ENCODE results near the gene SNX10.

Gene SNX10

GRCh38 chr7:26375726-26376174, 84.1 kb downstream of the SNX10 start:
- no peak overlapping the region for H3K27ac ChIP-seq (ENCODE audit: low read length)
- H3K27me3 ChIP-seq (ENCODE audit: insufficient read depth, low read length) = peaks cover 20% of the 10 kb centered on the region
- H3K9ac ChIP-seq (ENCODE audit: low read depth, low read length) = peak overlapping the region; percentile 78; the same call in 1 of the 2 replicates

DNA sequence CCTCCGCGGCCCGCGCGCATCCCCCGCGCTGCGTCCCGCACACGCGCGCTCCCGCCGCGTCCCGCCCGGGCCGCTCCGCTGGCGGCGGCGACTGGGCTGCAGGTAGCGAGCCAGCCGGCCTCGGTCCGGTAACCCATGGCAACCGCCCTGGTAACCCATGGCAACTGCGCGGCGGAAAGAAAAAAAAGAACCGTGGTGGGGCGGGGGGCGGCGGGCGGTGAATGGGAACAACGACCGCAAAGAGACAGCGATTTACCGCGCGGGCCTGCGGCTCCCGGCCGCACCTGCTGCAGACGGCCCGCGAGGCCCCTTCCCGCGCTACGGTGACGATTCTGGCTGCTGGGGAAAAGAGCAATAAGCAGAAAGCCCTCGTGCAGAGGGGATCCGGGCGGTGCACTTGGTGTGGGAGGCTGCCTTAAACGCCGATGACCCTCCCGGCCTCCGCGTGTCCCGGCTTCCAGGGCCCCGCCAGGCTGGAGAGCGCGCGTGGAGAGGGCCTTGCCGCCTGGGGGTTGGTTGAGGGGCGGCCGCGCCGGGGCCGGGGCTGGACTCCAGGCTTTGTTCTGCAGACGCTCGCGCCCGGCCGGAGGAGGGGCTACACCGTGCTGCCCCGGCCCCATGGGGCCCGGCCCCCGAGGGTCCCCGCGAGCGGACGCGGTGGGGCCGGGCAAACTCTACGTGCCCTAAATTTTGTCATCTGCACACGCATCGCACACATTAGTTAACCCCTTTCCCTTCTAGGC, 84.7 kb downstream of the SNX10 start:
- Histone ChIP-seq H3K4me1 (ENCODE audit: insufficient read depth, low read length) (peaks cover 19% of the 10 kb centered on the region; the same call in 1 of the 2 replicates), H3K27ac (ENCODE audit: low read length) (peak overlapping the region; percentile 62), H3K4me3 (ENCODE audit: low read length) (peak overlapping the region; percentile 81)

More at GRCh38 chr7:26375726-26376174, 84.1 kb downstream of the SNX10 start:
- peak overlapping the region; percentile 81 for H3K4me3 ChIP-seq (ENCODE audit: low read length)
- H3K9me3 ChIP-seq (ENCODE audit: insufficient read depth, low read depth, low read length) = no peaks in the 10 kb centered on the region
- no peaks in the 10 kb centered on the region for H3K36me3 ChIP-seq (ENCODE audit: insufficient read depth, low read depth, low read length)
- peaks cover 19% of the 10 kb centered on the region; the same call in 1 of the 2 replicates for H3K4me1 ChIP-seq (ENCODE audit: insufficient read depth, low read length)

GRCh38 chr7:26378016-26378415, 86.4 kb downstream of the SNX10 start:
- H3K9ac ChIP-seq (ENCODE audit: low read depth, low read length) = no peak overlapping the region
- H3K36me3 ChIP-seq (ENCODE audit: insufficient read depth, low read depth, low read length) = no peaks in the 10 kb centered on the region
- H3K9me3 ChIP-seq (ENCODE audit: insufficient read depth, low read depth, low read length) = no peaks in the 10 kb centered on the region
- no peak overlapping the region for H3K4me3 ChIP-seq (ENCODE audit: low read length)
- H3K27ac ChIP-seq (ENCODE audit: low read length) = no peak overlapping the region
- H3K4me1 ChIP-seq (ENCODE audit: insufficient read depth, low read length) = peaks cover 19% of the 10 kb centered on the region; the same call in 1 of the 2 replicates
- peaks cover 20% of the 10 kb centered on the region for H3K27me3 ChIP-seq (ENCODE audit: insufficient read depth, low read length)

More for the DNA sequence above, 84.7 kb downstream of the SNX10 start:
- peak overlapping the region; percentile 82; the same call in 1 of the 2 replicates for H3K9ac ChIP-seq (ENCODE audit: low read depth, low read length)
- no peaks in the 10 kb centered on the region for H3K36me3 ChIP-seq (ENCODE audit: insufficient read depth, low read depth, low read length)
- peaks cover 20% of the 10 kb centered on the region for H3K27me3 ChIP-seq (ENCODE audit: insufficient read depth, low read length)
- no peaks in the 10 kb centered on the region for H3K9me3 ChIP-seq (ENCODE audit: insufficient read depth, low read depth, low read length)

DNA sequence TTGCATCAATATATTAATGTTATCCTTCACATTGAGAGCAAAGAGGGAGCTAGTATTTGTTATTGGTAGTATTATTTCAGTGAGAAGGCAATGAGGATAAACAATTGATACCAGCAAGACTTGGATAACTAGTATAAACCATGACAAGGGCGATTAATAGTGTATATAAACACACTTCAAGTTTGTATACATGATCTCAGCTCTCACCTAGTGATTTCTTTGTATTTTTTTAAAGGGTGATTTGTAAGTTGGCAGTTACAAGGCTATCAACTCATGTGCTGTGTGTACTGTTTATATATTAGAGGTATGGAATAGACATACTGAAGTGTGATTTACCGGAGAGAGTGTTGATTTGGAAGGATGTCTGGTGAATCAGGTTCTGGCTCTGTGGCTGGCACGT, 88.0 kb downstream of the SNX10 start:
- Histone ChIP-seq H3K27me3 (ENCODE audit: insufficient read depth, low read length) (peaks cover 20% of the 10 kb centered on the region), H3K9ac (ENCODE audit: low read depth, low read length) (no peak overlapping the region), H3K9me3 (ENCODE audit: insufficient read depth, low read depth, low read length) (no peaks in the 10 kb centered on the region), H3K4me1 (ENCODE audit: insufficient read depth, low read length) (peaks cover 12% of the 10 kb centered on the region; the same call in 1 of the 2 replicates), H3K27ac (ENCODE audit: low read length) (no peak overlapping the region), H3K4me3 (ENCODE audit: low read length) (no peak overlapping the region), H3K36me3 (ENCODE audit: insufficient read depth, low read depth, low read length) (no peaks in the 10 kb centered on the region)

DNA sequence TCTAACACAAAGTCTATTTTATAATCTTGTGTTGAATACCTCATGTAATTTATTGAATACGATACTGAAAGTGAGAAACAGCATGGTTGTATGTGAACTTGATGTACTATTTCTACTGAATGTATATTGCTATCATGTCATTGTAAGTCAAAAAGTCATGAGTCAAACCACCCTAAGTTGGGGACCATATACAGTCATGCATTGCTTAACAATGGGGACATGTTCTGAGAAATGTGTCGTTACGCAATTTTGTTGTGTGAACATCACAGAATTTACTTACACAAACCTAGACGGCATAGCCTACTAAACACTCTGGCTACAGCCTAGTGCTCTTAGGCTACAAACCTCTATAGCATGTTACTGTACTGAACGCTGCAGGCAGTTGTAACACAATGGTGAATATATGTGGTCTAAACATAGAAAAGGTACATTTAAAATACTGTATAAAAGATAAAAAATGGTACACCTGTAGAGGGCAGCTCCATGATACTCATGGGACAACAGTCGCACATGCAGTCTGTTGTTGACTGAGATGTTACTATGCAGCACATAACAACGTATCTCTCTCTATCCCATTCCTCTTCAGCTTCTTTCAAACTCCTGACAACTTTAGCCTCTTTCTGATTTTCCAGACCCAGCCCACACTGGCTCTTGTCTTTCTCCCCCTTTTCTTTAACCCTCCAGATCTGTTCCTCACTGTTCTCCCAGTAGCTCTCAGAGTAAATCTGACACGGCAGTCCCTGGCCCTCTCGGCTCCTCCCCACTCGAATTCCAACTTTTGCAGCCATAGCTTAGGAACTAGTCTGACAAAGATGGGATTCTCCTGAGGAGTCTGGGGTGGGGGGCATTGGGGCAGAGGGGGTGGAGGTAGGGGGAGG, 90.1 kb downstream of the SNX10 start:
- H3K27ac ChIP-seq (ENCODE audit: low read length) = no peak overlapping the region
- no peaks in the 10 kb centered on the region for H3K36me3 ChIP-seq (ENCODE audit: insufficient read depth, low read depth, low read length)
- no peaks in the 10 kb centered on the region for H3K9me3 ChIP-seq (ENCODE audit: insufficient read depth, low read depth, low read length)
- no peak overlapping the region for H3K4me3 ChIP-seq (ENCODE audit: low read length)
- peaks cover 14% of the 10 kb centered on the region for H3K27me3 ChIP-seq (ENCODE audit: insufficient read depth, low read length)
- no peak overlapping the region for H3K9ac ChIP-seq (ENCODE audit: low read depth, low read length)
- H3K4me1 ChIP-seq (ENCODE audit: insufficient read depth, low read length) = peaks cover 2% of the 10 kb centered on the region; the same call in 1 of the 2 replicates

DNA sequence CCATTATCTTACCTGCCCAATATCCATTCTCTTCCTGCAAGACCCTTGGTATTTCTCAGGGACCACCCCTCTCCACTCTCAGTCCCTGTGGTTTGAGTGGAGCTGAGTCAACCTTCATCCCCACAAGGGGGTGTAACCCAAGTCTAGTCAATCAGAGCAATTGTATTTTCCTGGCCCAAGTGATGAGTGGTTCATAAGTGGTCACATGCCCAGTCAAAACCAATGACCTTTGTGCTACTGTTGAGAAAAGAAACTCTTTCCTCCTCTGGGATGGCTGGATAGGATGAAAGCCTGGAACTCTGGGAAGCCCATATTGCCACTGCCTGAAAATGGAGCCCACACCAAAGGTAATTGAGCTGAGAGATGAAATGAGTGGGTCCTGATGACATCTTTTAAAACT, 93.6 kb downstream of the SNX10 start:
- Histone ChIP-seq H3K27me3 (ENCODE audit: insufficient read depth, low read length) (no peaks in the 10 kb centered on the region), H3K4me1 (ENCODE audit: insufficient read depth, low read length) (peaks cover 8% of the 10 kb centered on the region; the same call in 1 of the 2 replicates), H3K36me3 (ENCODE audit: insufficient read depth, low read depth, low read length) (no peaks in the 10 kb centered on the region), H3K4me3 (ENCODE audit: low read length) (no peak overlapping the region), H3K27ac (ENCODE audit: low read length) (no peak overlapping the region), H3K9me3 (ENCODE audit: insufficient read depth, low read depth, low read length) (no peaks in the 10 kb centered on the region), H3K9ac (ENCODE audit: low read depth, low read length) (no peak overlapping the region)

GRCh38 chr7:26387731-26388130, 96.1 kb downstream of the SNX10 start:
- Histone ChIP-seq H3K9me3 (ENCODE audit: insufficient read depth, low read depth, low read length) (no peaks in the 10 kb centered on the region), H3K4me1 (ENCODE audit: insufficient read depth, low read length) (peaks cover 8% of the 10 kb centered on the region; the same call in 1 of the 2 replicates), H3K36me3 (ENCODE audit: insufficient read depth, low read depth, low read length) (no peaks in the 10 kb centered on the region), H3K27me3 (ENCODE audit: insufficient read depth, low read length) (no peaks in the 10 kb centered on the region), H3K9ac (ENCODE audit: low read depth, low read length) (no peak overlapping the region), H3K4me3 (ENCODE audit: low read length) (no peak overlapping the region; the same call in 1 of the 2 replicates), H3K27ac (ENCODE audit: low read length) (no peak overlapping the region)

- H3K36me3 ChIP-seq (ENCODE audit: insufficient read depth, low read depth, low read length) = no peaks in the 10 kb centered on the region
- no peaks in the 10 kb centered on the region for H3K9me3 ChIP-seq (ENCODE audit: insufficient read depth, low read depth, low read length)
- no peak overlapping the region for H3K27ac ChIP-seq (ENCODE audit: low read length)
- H3K4me1 ChIP-seq (ENCODE audit: insufficient read depth, low read length) = peaks cover 8% of the 10 kb centered on the region; the same call in 1 of the 2 replicates
- H3K27me3 ChIP-seq (ENCODE audit: insufficient read depth, low read length) = no peaks in the 10 kb centered on the region
- H3K4me3 ChIP-seq (ENCODE audit: low read length) = no peak overlapping the region
- H3K9ac ChIP-seq (ENCODE audit: low read depth, low read length) = no peak overlapping the region
Measured at GRCh38 chr7:26388256-26388655, 96.6 kb downstream of the SNX10 start.

DNA sequence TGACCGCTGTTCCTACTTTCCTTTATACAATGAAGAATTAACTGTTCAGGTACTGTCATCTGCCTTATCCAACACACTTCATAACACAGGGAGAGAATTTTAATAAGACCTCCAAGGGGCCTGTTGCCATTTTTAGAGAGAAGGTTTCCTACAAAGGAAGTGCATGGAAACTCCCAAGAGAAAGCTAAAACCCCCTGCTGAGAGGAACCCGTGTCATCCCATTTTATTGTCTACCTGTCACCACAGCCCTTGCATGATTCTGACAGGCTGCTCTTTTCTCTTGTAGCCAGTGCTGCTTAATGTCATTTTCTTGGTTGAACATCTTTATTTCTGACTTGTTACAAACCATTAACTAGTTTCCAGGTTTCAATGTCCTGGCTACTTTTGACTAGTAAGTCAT, 98.4 kb downstream of the SNX10 start:
- Histone ChIP-seq H3K36me3 (ENCODE audit: insufficient read depth, low read depth, low read length) (no peaks in the 10 kb centered on the region), H3K27me3 (ENCODE audit: insufficient read depth, low read length) (no peaks in the 10 kb centered on the region), H3K4me1 (ENCODE audit: insufficient read depth, low read length) (peaks cover 8% of the 10 kb centered on the region; the same call in 1 of the 2 replicates), H3K4me3 (ENCODE audit: low read length) (no peak overlapping the region), H3K27ac (ENCODE audit: low read length) (no peak overlapping the region), H3K9me3 (ENCODE audit: insufficient read depth, low read depth, low read length) (no peaks in the 10 kb centered on the region), H3K9ac (ENCODE audit: low read depth, low read length) (no peak overlapping the region)

DNA sequence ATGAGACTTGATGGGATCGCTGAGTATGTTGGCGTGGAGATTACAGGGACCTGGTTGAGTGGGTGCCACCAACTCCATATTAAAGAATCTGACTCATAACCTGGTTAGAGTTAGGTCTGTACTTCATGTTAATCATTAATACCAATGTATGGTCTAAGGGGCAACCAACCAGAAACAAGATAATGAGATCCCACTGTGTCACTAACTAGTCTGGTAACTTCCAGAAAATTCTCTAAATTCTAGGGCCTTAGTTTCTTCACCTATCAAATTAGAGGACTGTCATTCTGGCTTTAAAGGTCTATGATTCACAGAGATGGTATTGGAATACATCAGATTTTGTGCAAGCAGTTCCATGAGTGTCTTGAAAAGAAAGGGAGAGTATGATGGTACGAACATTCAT, 102.2 kb downstream of the SNX10 start:
- Histone ChIP-seq H3K9ac (ENCODE audit: low read depth, low read length) (no peak overlapping the region), H3K9me3 (ENCODE audit: insufficient read depth, low read depth, low read length) (no peaks in the 10 kb centered on the region), H3K36me3 (ENCODE audit: insufficient read depth, low read depth, low read length) (no peaks in the 10 kb centered on the region), H3K4me1 (ENCODE audit: insufficient read depth, low read length) (peaks cover 3% of the 10 kb centered on the region; the same call in 1 of the 2 replicates), H3K4me3 (ENCODE audit: low read length) (no peak overlapping the region), H3K27ac (ENCODE audit: low read length) (no peak overlapping the region), H3K27me3 (ENCODE audit: insufficient read depth, low read length) (peaks cover 6% of the 10 kb centered on the region; the same call in 1 of the 2 replicates)

- H3K27ac ChIP-seq (ENCODE audit: low read length) = no peak overlapping the region
- H3K9me3 ChIP-seq (ENCODE audit: insufficient read depth, low read depth, low read length) = no peaks in the 10 kb centered on the region
- H3K4me1 ChIP-seq (ENCODE audit: insufficient read depth, low read length) = peaks cover 6% of the 10 kb centered on the region; the same call in 1 of the 2 replicates
- peaks cover 6% of the 10 kb centered on the region; the same call in 1 of the 2 replicates for H3K27me3 ChIP-seq (ENCODE audit: insufficient read depth, low read length)
- no peak overlapping the region for H3K9ac ChIP-seq (ENCODE audit: low read depth, low read length)
- H3K4me3 ChIP-seq (ENCODE audit: low read length) = peak overlapping the region; percentile 75; the same call in 1 of the 2 replicates
- H3K36me3 ChIP-seq (ENCODE audit: insufficient read depth, low read depth, low read length) = no peaks in the 10 kb centered on the region
Measured at GRCh38 chr7:26397332-26397731, 105.7 kb downstream of the SNX10 start.
